Embryonic facial prominence (tissue), 1 donor: ENCODE data around the gene IL19.

Source experiments
- DNase-seq: peaks from one replicate; pipeline ENCODE4 v3.0.0-alpha.2; 2016; ENCODE audit errors: extremely low spot score

IL19 gene

DNA sequence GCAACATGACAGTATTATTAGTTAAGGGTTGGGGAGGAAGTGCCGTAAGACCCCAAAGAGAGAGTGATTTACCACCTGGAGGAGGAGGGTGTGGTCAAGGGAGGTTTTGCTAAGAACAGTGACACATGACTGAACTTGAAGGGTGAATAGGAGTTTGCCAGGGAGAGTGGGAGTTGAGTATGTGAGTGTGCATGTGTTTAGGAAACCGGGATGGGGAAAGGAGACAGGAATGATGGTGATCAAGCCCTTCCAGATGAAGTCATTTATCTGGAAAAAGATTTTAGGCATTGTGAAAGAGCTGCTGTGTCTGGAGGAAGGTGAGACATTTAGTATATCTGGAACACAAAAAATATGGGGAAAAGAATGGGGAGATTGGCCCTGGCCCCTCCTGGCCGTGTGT lies 29.8 kb downstream of the IL19 start:
- DNase-seq, result no peak

DNA sequence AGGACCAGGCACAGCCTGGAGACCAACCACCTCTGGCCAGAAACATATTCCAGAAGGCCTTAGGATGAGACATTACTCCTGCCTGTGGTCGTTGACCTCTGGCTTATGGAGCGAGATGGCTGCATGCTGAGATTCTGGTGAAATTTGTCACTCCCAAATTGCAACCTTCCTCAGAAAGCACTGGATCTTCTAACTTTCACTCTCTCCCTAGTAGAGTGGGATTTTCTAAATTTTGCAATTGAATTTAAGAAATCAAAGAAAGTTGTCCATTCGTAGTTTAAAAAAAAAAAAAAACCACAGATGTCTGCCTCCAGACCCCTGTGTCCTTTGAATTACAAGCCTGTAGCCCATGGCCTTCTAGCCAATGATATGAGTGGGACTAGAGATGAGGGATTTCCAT lies 30.3 kb downstream of the IL19 start:
- DNase-seq, result no peak

GRCh38 chr1:206801467-206801866 lies 30.9 kb downstream of the IL19 start:
- DNase-seq, result no peak

- no peak for DNase-seq
Observed at GRCh38 chr1:206802401-206802800, 31.8 kb downstream of the IL19 start.

GRCh38 chr1:206803221-206803730 lies 32.7 kb downstream of the IL19 start:
- DNase-seq, result no peak

GRCh38 chr1:206804156-206804737 lies 33.7 kb downstream of the IL19 start:
- DNase-seq, result no peak

GRCh38 chr1:206805357-206805756 lies 34.8 kb downstream of the IL19 start:
- no peak for DNase-seq

GRCh38 chr1:206808615-206809014 lies 38.0 kb downstream of the IL19 start:
- no peak for DNase-seq

DNA sequence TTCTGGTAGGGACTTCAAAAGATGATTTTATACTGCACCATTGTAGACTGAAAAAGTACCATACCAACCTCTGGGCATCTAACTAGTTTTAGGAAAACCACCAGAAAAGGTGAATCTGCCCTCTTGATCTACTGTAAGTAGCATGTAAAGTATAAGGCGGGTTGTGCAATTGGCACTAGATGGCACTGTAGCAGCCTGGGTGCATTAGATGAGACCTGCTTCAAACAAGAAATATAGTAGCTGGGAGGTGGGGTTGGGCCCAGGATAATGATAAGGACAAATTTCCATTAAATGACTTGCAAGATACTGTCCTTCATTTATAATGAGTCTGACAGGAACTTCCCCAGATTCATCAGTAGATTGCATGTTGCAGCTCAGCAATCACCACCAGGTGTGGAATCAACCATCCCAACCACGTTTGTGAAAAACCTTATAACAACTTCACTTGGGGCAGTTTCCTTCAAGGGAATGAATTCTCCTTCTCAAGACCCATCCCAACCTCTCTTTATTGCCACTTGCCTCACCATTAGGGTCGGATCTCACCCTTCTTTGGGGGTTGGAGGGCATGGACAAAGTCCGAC lies 39.0 kb downstream of the IL19 start:
- no peak for DNase-seq

GRCh38 chr1:206812471-206812870 lies 41.9 kb downstream of the IL19 start:
- no peak for DNase-seq

GRCh38 chr1:206814716-206815341 lies 44.3 kb downstream of the IL19 start:
- no peak for DNase-seq

GRCh38 chr1:206816390-206817287 lies 46.1 kb downstream of the IL19 start:
- DNase-seq, result no peak

DNA sequence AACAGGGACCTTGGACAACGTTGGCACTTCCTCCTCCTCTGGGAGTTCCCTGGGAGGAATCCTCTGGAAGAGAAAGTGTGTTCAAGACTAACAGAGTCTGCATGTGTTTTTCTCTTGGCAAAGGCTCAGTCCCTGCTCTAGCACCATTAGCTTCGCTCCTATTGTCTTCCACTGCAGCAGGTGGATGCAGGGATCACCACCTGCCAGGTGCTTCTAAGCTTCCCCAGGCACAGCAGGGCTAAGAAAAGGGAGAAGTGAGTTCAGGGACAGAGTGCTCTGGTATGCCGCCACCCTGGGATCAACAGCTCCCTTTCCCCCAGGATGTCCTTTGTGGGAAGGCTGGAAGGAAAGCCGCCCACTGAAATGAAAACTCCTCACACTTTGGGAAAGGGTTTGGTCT lies 50.9 kb downstream of the IL19 start:
- DNase-seq, result no peak

GRCh38 chr1:206823727-206824126 lies 53.2 kb downstream of the IL19 start:
- DNase-seq, result no peak

GRCh38 chr1:206824331-206824730 lies 53.8 kb downstream of the IL19 start:
- no peak for DNase-seq

DNA sequence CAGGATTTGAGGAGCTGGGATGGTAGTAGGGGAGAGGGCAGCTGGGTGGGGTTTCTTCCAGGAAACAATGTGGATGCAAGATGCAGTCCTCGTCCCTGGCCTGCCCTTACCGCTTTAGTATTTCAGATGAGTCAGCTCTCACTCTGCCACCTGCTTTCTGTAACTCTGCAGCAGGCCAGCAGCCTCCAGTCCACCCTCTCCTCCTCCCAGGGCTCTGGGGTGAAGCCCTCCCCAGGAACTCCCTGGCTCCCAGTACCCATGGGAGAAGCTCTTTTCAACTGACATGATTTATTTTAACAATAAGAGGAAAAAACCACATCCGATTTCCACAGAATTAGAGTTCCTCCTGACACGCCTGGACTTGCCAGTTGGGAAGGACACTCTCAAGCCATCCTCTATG lies 55.8 kb downstream of the IL19 start:
- no peak for DNase-seq

- no peak for DNase-seq
Observed at GRCh38 chr1:206828061-206828460, 57.5 kb downstream of the IL19 start.

GRCh38 chr1:206828765-206829164 lies 58.2 kb downstream of the IL19 start:
- DNase-seq, result no peak

- no peak for DNase-seq
Observed at GRCh38 chr1:206829282-206829681, 58.7 kb downstream of the IL19 start.

DNA sequence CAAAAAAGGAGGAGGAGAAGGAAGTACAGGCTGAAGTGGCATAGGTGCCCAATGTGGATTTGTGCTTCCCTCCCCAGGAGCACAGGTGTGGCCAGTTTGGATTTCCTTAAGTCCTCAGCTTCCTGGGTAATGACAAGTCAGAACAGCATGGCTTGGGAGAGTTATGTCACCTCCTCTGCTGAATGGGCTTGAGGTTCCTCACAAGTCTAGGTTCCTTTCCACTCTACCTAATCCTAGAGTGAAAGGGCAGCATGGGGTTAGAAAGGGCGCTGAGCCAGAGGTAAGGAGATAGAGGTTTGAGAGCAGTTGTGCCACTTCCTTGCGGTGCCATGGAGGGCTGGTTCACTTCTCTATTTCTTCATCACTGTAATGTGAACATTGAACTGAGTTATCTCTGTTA lies 59.3 kb downstream of the IL19 start:
- DNase-seq, result no peak

- DNase-seq, result no peak
Observed at GRCh38 chr1:206831650-206832049, 61.1 kb downstream of the IL19 start.

DNA sequence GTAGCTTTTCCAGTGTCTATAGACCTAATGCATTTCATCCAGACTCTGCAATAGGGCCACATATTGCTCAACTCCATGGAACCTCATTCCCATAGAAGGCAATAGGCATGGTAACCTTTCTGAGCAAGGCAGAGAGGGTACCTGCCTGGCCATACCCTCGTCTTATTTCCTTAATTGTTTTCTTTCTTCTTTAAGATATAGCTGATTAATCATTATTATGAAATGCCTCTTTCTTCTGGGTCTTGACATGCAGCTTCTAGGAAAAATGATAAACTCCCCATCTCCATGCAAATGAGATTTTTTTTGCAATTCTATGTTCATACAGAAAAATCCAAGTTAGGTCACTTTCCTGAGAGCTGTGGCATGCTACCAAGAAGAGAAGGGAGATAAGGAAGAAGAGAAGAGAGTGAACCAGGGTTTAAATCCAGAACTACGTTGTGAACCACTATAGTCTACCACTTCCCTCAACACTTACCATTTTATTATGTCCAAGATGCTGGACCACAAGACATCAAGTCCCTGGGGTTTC lies 61.8 kb downstream of the IL19 start:
- DNase-seq, result no peak
